ENCODE data around the gene MPP2.

- TF ChIP-seq CTCF (IDR thresholded peaks at IDR 0.05) (no peak), POLR2A (IDR thresholded peaks at IDR 0.05) (no peak)
Measured at GRCh38 chr17:43841282-43841681, 66.1 kb downstream of the MPP2 start.
